HG03460 (cell line): ENCODE measurements around the gene CHP2.
"Not testable (repeated sequence)": the region's sequence is repeated elsewhere in the genome, so short reads cannot be mapped to it uniquely, and the experiment has no call there.

Source experiments
- ATAC-seq: cut with Tn5 transposase; IDR thresholded peaks from one replicate; pipeline ENCODE4 v1.9.1; 2021; ENCODE audit not compliant: unreplicated experiment

The CHP2 gene

DNA sequence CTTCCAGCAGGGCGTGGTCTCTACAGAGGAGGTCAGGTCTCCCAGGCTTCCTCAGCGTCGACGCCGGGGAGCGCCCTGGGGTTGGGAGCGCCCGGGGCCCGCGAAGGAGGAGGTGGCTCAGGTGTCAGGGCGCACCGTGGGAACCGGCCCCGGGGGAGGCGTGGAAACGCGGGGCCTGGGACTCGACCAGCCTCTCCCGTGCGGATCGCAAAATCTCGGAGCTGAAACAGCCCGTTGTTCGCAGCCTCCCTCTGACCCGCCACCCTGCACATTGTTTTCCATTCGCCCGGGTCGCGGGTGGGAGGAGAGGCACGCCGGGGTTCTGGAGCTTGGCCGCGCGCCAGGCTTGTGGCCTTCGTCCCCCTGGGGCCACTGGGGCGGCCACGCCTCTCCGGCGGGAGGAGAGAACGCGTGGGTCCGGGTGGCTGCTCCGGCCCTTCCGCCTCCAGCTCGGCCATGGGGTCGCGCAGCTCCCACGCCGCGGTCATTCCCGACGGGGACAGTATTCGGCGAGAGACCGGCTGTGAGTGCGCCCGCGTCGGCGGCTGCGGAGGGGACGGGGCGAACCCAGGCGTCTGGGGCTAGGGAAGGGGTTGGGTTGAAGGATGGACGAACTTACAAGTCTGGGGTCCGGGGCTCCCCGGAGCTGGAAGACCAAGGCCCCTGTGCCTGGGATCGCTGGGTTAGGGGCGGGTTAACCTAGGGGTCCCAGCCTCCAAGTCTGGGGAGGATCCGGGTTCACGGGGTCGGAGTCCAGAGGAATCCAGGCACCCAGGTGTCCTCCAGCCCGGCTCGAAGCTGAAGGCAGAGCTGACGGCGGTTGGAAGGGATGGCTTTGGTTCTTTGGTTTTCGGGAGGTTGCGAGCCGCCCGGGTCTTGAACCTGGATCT, at the start of gene CHP2:
CHP2 (plus strand) TSS at position 433 of the 890 bp plus-strand sequence; CDS start at position 457, 24 bp downstream.
- ATAC-seq, result no peak

DNA sequence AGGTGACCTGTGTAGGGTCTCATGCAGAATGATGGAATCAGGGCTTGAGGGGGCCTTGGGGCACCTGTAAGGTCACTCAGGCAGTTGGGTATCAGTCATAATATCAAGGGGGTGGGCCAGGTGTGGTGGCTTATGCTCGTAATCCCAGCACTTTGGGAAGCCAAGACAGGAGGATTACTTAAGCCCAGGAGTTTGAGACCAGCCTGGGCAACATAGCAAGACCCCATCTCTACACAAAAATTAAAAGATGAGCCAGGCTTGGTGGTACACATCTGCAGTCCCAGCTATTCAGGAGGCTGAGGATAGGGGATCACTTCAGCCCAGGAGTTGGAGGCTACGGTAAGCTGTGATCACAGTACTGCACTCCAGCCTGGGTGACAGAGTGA, 49.3 kb upstream of the CHP2 start:
- ATAC-seq, result no peak

- no peak for ATAC-seq
These were observed 48.4 kb upstream of the CHP2 start for GRCh38 chr16:23706439-23706838.

GRCh38 chr16:23709536-23709935, 45.3 kb upstream of the CHP2 start:
- no peak for ATAC-seq

- no peak for ATAC-seq
These were observed 44.8 kb upstream of the CHP2 start for GRCh38 chr16:23710008-23710407.

DNA sequence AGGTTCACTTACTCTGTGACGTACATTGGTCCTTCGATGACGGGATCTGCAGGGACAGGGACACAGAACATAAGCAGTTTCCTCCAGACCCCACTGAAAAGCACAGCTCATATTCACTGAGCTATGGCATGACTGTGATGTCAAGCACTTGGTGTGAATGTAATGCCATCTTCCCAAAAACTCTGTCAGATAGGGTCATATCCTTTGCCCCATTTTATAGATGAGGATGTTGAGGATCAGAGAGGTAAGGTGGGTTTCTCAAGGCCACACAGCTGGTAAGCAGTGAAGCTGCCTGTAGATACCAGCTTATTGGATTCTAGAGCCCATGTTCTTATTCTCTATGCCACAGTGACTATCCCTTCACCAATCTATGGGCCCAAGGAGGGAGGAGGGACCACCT, 44.3 kb upstream of the CHP2 start:
- ATAC-seq, result no peak

DNA sequence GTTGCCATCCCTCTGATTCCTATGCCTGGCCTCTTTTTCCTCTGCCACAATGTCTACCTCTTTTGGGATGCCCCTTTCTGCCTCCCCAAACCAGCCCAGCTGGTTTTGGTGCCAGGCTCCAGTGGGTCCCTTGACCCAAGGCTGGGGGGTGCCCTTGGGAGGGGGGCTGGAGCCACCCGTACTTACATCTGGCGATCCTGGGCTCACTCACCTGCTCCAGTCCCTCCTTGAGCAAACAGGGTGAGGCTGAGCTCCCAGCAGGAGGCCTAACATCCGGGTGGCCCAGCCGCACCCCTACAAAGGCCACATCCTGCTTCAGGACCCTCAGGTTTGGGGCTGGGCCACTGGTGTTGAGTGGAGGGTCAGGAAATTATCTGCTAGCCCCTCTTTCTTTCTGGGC, 43.0 kb upstream of the CHP2 start:
- no peak for ATAC-seq

DNA sequence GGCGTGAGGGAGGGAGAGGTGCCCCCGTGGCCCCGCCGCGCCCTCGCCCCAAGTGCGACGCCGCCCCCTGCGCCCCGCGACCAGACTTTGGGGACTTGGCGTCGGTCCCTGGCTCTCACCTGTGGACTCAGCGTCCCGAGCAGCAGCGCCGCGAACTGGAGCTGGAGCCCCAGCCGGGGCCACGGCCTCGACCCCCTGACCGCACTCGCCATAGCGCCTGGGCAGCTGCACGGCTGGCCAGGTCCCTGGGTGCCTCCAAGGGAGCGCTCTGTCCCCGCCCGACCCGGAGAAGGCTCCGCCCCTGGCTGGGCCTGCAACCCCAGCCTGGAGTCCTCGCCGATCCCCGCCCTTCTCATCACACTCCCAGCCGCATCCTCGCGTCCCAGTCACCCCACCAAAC, 41.9 kb upstream of the CHP2 start, which contains the start of gene ERN2:
ERN2 (minus strand) TSS at position 247 of the 400 bp plus-strand sequence; CDS start at position 212, 35 bp downstream.
- ATAC-seq, result no peak

DNA sequence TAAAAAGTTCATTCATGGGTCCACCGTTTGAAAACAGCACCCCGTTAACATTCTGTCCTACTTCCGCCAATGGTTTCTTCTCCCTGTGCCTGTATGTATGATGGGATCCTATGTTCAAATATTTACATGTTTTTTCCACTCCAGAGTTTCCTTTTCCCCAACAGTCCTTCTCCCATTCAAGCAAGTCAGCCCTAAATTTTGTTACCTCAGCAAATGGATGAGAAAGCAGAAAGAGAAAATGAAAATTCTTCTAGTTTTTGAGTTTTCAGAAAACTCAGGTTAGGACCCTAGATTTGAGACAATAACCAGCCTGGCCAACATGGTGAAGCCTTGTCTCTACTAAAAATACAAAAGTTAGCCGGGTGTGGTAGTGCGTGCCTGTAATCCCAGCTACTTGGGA, 38.3 kb upstream of the CHP2 start:
- no peak for ATAC-seq

DNA sequence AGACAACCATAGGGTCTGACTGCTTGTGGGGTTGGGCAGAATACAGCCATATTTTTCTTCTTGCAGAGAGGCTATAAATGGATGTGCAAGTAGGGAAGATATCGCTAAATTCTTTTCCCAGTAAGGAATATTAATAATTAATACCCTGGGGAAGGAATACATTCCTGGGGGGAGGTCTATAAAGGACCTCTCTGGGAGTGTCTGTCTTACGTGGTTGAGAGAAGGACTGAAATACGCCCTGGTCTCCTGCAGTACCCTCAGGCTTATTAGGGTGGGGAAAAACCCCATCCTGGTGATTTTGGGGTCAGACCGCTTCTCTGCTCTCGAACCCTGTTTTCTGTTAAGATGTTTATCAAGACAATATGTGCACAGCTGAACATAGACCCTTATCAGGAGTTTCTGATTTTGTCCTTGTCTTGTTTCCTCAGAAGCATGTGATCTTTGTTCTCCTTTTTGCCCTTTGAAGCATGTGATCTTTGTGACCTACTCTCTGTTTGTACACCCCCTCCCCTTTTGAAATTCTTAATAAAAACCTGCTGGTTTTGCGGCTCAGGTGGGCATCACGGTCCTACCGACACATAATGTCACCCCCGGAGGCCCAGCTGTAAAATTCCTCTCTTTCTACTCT, 32.1 kb upstream of the CHP2 start:
- not testable (repeated sequence) for ATAC-seq

GRCh38 chr16:23724096-23724784, 30.6 kb upstream of the CHP2 start:
- ATAC-seq, result no peak

GRCh38 chr16:23724785-23725131, 30.1 kb upstream of the CHP2 start:
- no peak for ATAC-seq

- no peak for ATAC-seq
These were observed 28.1 kb upstream of the CHP2 start for GRCh38 chr16:23726710-23727109.

- no peak for ATAC-seq
These were observed 26.7 kb upstream of the CHP2 start for GRCh38 chr16:23728112-23728477.

GRCh38 chr16:23729503-23730424, 25.1 kb upstream of the CHP2 start:
- ATAC-seq, result no peak

GRCh38 chr16:23734176-23734893, 20.5 kb upstream of the CHP2 start:
- ATAC-seq, result no peak

DNA sequence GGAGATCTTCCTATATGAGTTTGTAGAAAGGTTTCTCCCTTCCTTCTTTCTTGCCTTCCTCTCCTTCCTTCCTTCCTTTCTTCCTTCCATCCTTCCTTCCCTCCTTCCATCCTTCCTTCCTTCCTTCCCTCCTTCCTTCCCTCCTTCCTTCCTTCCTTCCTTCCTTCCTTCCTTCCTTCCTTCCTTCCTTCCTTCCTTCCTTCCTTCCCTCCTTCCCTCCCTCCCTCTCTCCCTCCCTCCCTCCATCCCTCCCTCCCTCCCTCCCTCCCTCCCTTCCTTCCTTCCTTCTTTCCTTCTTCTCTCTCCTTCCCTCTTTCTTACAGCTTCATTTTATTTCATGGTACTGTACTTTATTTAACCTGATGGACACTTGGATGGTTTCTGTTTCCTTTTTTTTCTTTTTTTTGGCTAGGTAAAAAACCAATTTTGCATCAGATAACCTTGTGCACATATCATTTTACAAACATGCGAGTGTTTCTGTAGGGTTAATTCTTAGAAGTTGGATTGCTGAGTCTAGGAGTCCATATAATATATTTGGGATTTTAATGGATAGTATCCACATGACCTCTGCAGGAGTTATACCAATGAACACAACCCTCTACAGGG, 17.3 kb upstream of the CHP2 start:
- not testable (repeated sequence) for ATAC-seq

GRCh38 chr16:23739516-23739915, 15.3 kb upstream of the CHP2 start:
- no peak for ATAC-seq

- ATAC-seq, result no peak
These were observed 13.0 kb upstream of the CHP2 start for GRCh38 chr16:23741675-23742303.
